ENCODE data around the gene DAPK2.
"Not testable (repeated sequence)": the region's sequence is repeated elsewhere in the genome, so short reads cannot be mapped to it uniquely, and the experiment has no call there.

GRCh38 chr15:64053674-64054073, 7.4 kb upstream of the DAPK2 start:
- TF ChIP-seq CTCF (conservative IDR thresholded peaks at IDR 0.05); ZFX (IDR thresholded peaks at IDR 0.05): not testable (repeated sequence)

Measured in C4-2B (cell line).